Activated CD4-positive, CD25-positive, alpha-beta regulatory T cell treated with anti-CD3 and anti-CD28 coated beads, Interleukin-2, amount 50 U/mL, for 16 hours (primary cell): ENCODE measurements around the gene INPP5B.
A peak's percentile ranks its signal among the peaks of the same experiment; 100 is the strongest.

Source experiments
- DNase-seq: peaks from one replicate; pipeline ENCODE4 v3.0.0-alpha.2; 2020; ENCODE audit warnings: low read depth, low spot score

Gene INPP5B

GRCh38 chr1:37840711-37841110, 106.1 kb downstream of the INPP5B start:
- DNase-seq = no peak

GRCh38 chr1:37839676-37840075, 107.2 kb downstream of the INPP5B start:
- DNase-seq = no peak

- no peak for DNase-seq
Measured at GRCh38 chr1:37836788-37837187, 110.1 kb downstream of the INPP5B start.

GRCh38 chr1:37831809-37832208, 115.0 kb downstream of the INPP5B start:
- no peak for DNase-seq

- no peak for DNase-seq
Measured at GRCh38 chr1:37831109-37831508, 115.7 kb downstream of the INPP5B start.

- no peak for DNase-seq
Measured at GRCh38 chr1:37828410-37829074, 118.3 kb downstream of the INPP5B start.

GRCh38 chr1:37825506-37825905, 121.3 kb downstream of the INPP5B start:
- DNase-seq = no peak

GRCh38 chr1:37824001-37824400, 122.9 kb downstream of the INPP5B start:
- DNase-seq = no peak

GRCh38 chr1:37822906-37823815, 123.7 kb downstream of the INPP5B start:
- DNase-seq = no peak

- DNase-seq = no peak
Measured at GRCh38 chr1:37821481-37821880, 125.4 kb downstream of the INPP5B start.

GRCh38 chr1:37817481-37817880, 129.4 kb downstream of the INPP5B start:
- DNase-seq = no peak

GRCh38 chr1:37814252-37814651, 132.6 kb downstream of the INPP5B start:
- DNase-seq = no peak

GRCh38 chr1:37813529-37814145, 133.2 kb downstream of the INPP5B start:
- DNase-seq = no peak

GRCh38 chr1:37811027-37811655, 135.7 kb downstream of the INPP5B start:
- peak; percentile 31 for DNase-seq
